Panc1 (cell line): ENCODE results near the gene CYP3A4.

ENCODE experiments used
- POLR2AphosphoS5 ChIP-seq: IDR thresholded peaks from 2 replicates; pipeline ENCODE4 v1.6.1; 2012; ENCODE audit warnings: mild to moderate bottlenecking, low read depth, low read length, moderate library complexity
- SIN3A ChIP-seq: IDR thresholded peaks from 2 replicates; pipeline ENCODE4 v1.6.1; 2012; ENCODE audit warnings: low read depth, mild to moderate bottlenecking, low read length, moderate library complexity, borderline replicate concordance; ENCODE audit not compliant: insufficient read depth
- TF ChIP-seq, protein P1 (sequence below): fragments of 450-650 bp; IDR thresholded peaks from 2 replicates; pipeline ENCODE4 v1.5.1; 2017; ENCODE audit warnings: mild to moderate bottlenecking
- TF ChIP-seq, protein P2 (sequence below), 2 experiments: IDR thresholded peaks; 2 replicates each; pipeline ENCODE4 v1.6.1; 2011 to 2012; ENCODE audit warnings: low read depth in 2 of 2, control low read depth in 1 of 2, low read length in 1 of 2, mild to moderate bottlenecking in 1 of 2, moderate library complexity in 1 of 2; ENCODE audit not compliant: insufficient read depth in 1 of 2

DNA sequence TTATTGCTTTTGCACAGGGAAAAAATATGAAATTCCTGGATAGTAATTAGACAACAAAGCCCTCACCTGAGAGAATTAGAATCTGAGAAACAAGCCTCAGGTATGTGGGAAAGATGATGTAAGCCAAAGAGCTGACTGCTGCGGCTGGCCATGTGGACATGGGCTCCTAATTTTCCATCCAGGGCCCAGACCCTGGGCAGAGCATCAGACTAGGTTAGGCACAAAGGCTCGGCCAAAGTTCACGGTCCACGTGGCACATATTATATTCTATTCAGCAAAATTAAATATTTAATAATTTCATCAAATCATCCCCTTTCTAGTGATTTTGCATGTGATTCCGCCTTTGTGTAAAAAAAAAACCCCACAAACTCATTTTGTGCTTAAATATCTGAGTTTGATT lies 5.1 kb downstream of the CYP3A4 start:
- TF ChIP-seq, protein P1, sequence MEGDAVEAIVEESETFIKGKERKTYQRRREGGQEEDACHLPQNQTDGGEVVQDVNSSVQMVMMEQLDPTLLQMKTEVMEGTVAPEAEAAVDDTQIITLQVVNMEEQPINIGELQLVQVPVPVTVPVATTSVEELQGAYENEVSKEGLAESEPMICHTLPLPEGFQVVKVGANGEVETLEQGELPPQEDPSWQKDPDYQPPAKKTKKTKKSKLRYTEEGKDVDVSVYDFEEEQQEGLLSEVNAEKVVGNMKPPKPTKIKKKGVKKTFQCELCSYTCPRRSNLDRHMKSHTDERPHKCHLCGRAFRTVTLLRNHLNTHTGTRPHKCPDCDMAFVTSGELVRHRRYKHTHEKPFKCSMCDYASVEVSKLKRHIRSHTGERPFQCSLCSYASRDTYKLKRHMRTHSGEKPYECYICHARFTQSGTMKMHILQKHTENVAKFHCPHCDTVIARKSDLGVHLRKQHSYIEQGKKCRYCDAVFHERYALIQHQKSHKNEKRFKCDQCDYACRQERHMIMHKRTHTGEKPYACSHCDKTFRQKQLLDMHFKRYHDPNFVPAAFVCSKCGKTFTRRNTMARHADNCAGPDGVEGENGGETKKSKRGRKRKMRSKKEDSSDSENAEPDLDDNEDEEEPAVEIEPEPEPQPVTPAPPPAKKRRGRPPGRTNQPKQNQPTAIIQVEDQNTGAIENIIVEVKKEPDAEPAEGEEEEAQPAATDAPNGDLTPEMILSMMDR = no peak
- TF ChIP-seq POLR2AphosphoS5 (no peak), SIN3A (no peak)
- TF ChIP-seq, protein P2, sequence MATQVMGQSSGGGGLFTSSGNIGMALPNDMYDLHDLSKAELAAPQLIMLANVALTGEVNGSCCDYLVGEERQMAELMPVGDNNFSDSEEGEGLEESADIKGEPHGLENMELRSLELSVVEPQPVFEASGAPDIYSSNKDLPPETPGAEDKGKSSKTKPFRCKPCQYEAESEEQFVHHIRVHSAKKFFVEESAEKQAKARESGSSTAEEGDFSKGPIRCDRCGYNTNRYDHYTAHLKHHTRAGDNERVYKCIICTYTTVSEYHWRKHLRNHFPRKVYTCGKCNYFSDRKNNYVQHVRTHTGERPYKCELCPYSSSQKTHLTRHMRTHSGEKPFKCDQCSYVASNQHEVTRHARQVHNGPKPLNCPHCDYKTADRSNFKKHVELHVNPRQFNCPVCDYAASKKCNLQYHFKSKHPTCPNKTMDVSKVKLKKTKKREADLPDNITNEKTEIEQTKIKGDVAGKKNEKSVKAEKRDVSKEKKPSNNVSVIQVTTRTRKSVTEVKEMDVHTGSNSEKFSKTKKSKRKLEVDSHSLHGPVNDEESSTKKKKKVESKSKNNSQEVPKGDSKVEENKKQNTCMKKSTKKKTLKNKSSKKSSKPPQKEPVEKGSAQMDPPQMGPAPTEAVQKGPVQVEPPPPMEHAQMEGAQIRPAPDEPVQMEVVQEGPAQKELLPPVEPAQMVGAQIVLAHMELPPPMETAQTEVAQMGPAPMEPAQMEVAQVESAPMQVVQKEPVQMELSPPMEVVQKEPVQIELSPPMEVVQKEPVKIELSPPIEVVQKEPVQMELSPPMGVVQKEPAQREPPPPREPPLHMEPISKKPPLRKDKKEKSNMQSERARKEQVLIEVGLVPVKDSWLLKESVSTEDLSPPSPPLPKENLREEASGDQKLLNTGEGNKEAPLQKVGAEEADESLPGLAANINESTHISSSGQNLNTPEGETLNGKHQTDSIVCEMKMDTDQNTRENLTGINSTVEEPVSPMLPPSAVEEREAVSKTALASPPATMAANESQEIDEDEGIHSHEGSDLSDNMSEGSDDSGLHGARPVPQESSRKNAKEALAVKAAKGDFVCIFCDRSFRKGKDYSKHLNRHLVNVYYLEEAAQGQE (IDR thresholded peaks at IDR 0.05; ENCODE audit: insufficient read depth in 1 of 2, low read depth in 2 of 2, low read length in 1 of 2) = no peak
